Uterus (tissue), 2 donors: ENCODE results near the gene EYS.

Experiments used
- POLR2A ChIP-seq, 2 donors: fragments of 450-650 bp; IDR thresholded peaks; one replicate each; pipeline ENCODE4 v1.6.1; 2016; ENCODE audit warnings: antibody characterized with exemption in 2 of 2, mild to moderate bottlenecking in 1 of 2, moderate library complexity in 1 of 2
- TF ChIP-seq, protein P1 (sequence below), 4 experiments: fragments of 200-600 bp in 2 of 4; fragments of 450-650 bp in 2 of 4; sonication (generic) in 2 of 4; IDR thresholded peaks; one replicate each; pipeline ENCODE4 v1.5.1; 2016 to 2019; ENCODE audit warnings: antibody characterized with exemption in 4 of 4, mild to moderate bottlenecking in 2 of 4, moderate library complexity in 1 of 4

- TF ChIP-seq, protein P1, sequence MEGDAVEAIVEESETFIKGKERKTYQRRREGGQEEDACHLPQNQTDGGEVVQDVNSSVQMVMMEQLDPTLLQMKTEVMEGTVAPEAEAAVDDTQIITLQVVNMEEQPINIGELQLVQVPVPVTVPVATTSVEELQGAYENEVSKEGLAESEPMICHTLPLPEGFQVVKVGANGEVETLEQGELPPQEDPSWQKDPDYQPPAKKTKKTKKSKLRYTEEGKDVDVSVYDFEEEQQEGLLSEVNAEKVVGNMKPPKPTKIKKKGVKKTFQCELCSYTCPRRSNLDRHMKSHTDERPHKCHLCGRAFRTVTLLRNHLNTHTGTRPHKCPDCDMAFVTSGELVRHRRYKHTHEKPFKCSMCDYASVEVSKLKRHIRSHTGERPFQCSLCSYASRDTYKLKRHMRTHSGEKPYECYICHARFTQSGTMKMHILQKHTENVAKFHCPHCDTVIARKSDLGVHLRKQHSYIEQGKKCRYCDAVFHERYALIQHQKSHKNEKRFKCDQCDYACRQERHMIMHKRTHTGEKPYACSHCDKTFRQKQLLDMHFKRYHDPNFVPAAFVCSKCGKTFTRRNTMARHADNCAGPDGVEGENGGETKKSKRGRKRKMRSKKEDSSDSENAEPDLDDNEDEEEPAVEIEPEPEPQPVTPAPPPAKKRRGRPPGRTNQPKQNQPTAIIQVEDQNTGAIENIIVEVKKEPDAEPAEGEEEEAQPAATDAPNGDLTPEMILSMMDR (IDR thresholded peaks at IDR 0.05) = no peak
- TF ChIP-seq POLR2A (IDR thresholded peaks at IDR 0.05) = no peak
Observed at GRCh38 chr6:65299236-65299635, 407.8 kb downstream of the EYS start.
